Endothelial cell of umbilical vein (primary cell): Measurements from ENCODE around the gene OPTC. TPM values are rescaled to one million over a fixed set of nuclear protein-coding genes. Genes with fewer than 3 reads are reported as not detected.

ENCODE experiments used
- BruUV-seq: library from RNA; stranded (reverse); fragments of 400-500 nt; replicated peaks from 2 replicates; lab custom pipeline; 2021; lab: Mats Ljungman, UMichigan
- CTCF ChIA-PET: fragments of 300-600, 350-600 bp; sonication (Branson Sonifier 250); formaldehyde crosslinking; loops from one replicate; lab custom pipeline; 2021; ENCODE audit warnings: antibody characterized with exemption, inconsistent platforms; lab: Charles Lee
- POLR2A ChIA-PET: fragments of 300-600, 350-600 bp; sonication (Branson Sonifier 250); formaldehyde crosslinking; loops from one replicate; lab custom pipeline; 2021; ENCODE audit warnings: antibody characterized with exemption, inconsistent platforms; lab: Charles Lee
- DNase-seq: peaks from one replicate; pipeline ENCODE4 v3.0.0-alpha.2; 2011; ENCODE audit warnings: low read depth, low spot score
- FAIRE-seq: peaks from 2 replicates; lab custom pipeline; 2011; peaks lifted over from hg19 to GRCh38; lab: Jason Lieb, UNC
- H2AFZ ChIP-seq: 2 replicates; pipeline ENCODE4 v1.6.0; 2012; ENCODE audit warnings: low read depth, low read length, control low read depth, inconsistent platforms
- H3K27ac ChIP-seq: 2 replicates; pipeline ENCODE4 v1.5.1; 2011; ENCODE audit warnings: low read depth, mild to moderate bottlenecking, control low read depth, low read length, moderate library complexity; ENCODE audit not compliant: insufficient read depth
- H3K27me3 ChIP-seq, 2 experiments: 2 replicates each; pipeline versions ENCODE4 v1.6.0 to v1.6.1; 2011; ENCODE audit warnings: low read length in 2 of 2, mixed read lengths in 1 of 2; ENCODE audit not compliant: control insufficient read depth in 2 of 2, insufficient read depth in 2 of 2
- H3K36me3 ChIP-seq, 2 experiments: 2 replicates in 1 of 2; 3 replicates in 1 of 2; pipeline ENCODE4 v1.5.1; 2011; ENCODE audit warnings: low read length in 2 of 2, mild to moderate bottlenecking in 1 of 2, moderate library complexity in 1 of 2; ENCODE audit not compliant: control insufficient read depth in 2 of 2, insufficient read depth in 2 of 2; ENCODE audit errors: extremely low read depth in 1 of 2
- H3K4me1 ChIP-seq: 3 replicates; pipeline ENCODE4 v1.5.1; 2011; ENCODE audit warnings: mild to moderate bottlenecking, low read length; ENCODE audit not compliant: control insufficient read depth, insufficient read depth; ENCODE audit errors: extremely low read depth
- H3K4me2 ChIP-seq: 2 replicates; pipeline ENCODE4 v1.6.1; 2011; ENCODE audit warnings: low read length, control low read depth, mixed read lengths; ENCODE audit not compliant: insufficient read depth
- H3K4me3 ChIP-seq, 3 experiments: fragments of 200-600 bp in 1 of 3; sonication (generic), shearing (Covaris generic) in 1 of 3; replicated peaks in 1 of 3; 2 replicates each; pipeline ENCODE4 v1.5.1; 2011 to 2016; ENCODE audit warnings: control low read depth in 3 of 3, low read length in 3 of 3, mild to moderate bottlenecking in 2 of 3, inconsistent platforms in 1 of 3, low read depth in 1 of 3, moderate library complexity in 1 of 3; ENCODE audit not compliant: insufficient read depth in 1 of 3
- H3K79me2 ChIP-seq: 2 replicates; pipeline ENCODE4 v1.6.0; 2012; ENCODE audit warnings: low read length, inconsistent platforms; ENCODE audit not compliant: control insufficient read depth, insufficient read depth
- H3K9ac ChIP-seq: replicated peaks from 2 replicates; pipeline ENCODE3; 2011; ENCODE audit warnings: low read length, control low read depth; ENCODE audit not compliant: insufficient read depth; ENCODE audit errors: extremely low read depth
- H3K9me1 ChIP-seq: replicated peaks from 3 replicates; pipeline ENCODE4 v1.6.0; 2011; ENCODE audit warnings: mild to moderate bottlenecking, low read length; ENCODE audit not compliant: control insufficient read depth, insufficient read depth; ENCODE audit errors: extremely low read depth
- H3K9me3 ChIP-seq: replicated peaks from 2 replicates; pipeline ENCODE4 v1.5.1; 2012; ENCODE audit warnings: low read length, inconsistent platforms; ENCODE audit not compliant: control insufficient read depth, insufficient read depth
- H4K20me1 ChIP-seq: replicated peaks from 2 replicates; pipeline ENCODE3; 2011; ENCODE audit warnings: mild to moderate bottlenecking, low read length; ENCODE audit not compliant: control insufficient read depth, insufficient read depth; ENCODE audit errors: extremely low read depth
- CTCF ChIP-seq, 2 donors: IDR thresholded peaks; 1 replicate in 1 of 2; 2 replicates in 1 of 2; pipeline ENCODE4 v1.5.1; 2011; ENCODE audit warnings: low read length in 2 of 2, mild to moderate bottlenecking in 2 of 2, moderate library complexity in 2 of 2, control low read depth in 1 of 2, inconsistent platforms in 1 of 2, low read depth in 1 of 2; ENCODE audit not compliant: insufficient read depth in 1 of 2; ENCODE audit errors: extremely low read depth in 1 of 2
- FOS ChIP-seq: IDR thresholded peaks from 2 replicates; pipeline ENCODE4 v1.6.1; 2011; ENCODE audit warnings: mild to moderate bottlenecking, low read length, moderate library complexity, borderline replicate concordance; ENCODE audit not compliant: insufficient read depth
- GATA2 ChIP-seq: IDR thresholded peaks from 2 replicates; pipeline ENCODE4 v1.7.0; 2011; ENCODE audit warnings: low read depth, mild to moderate bottlenecking, moderate library complexity, mixed read lengths, low read length; ENCODE audit not compliant: insufficient read length, insufficient read depth
- JUN ChIP-seq: IDR thresholded peaks from 2 replicates; pipeline ENCODE4 v1.6.1; 2011; ENCODE audit warnings: borderline replicate concordance, low read depth; ENCODE audit not compliant: insufficient read length, insufficient read depth
- POLR2A ChIP-seq: IDR thresholded peaks from 2 replicates; pipeline ENCODE4 v1.6.1; 2012; ENCODE audit warnings: low read depth, mild to moderate bottlenecking, control low read depth, low read length
- POLR2AphosphoS5 ChIP-seq: IDR thresholded peaks from 2 replicates; pipeline ENCODE4 v1.6.1; 2012; ENCODE audit warnings: low read depth, mild to moderate bottlenecking, control low read depth, low read length, moderate library complexity; ENCODE audit not compliant: insufficient read depth
- dilution Hi-C: fragments of 300-500 bp; cut with MboI; formaldehyde crosslinking; loops from one replicate; pipeline ENCODE4 v1.15.0; 2019; ENCODE audit warnings: low sequenced_read_pairs; ENCODE audit not compliant: extremely low pct_ligation_motif_present
- intact Hi-C: fragments of 100-400 bp; cut with micrococcal nuclease; formaldehyde crosslinking; loops from one replicate; pipeline ENCODE4 v1.10.0; 2022
- polyA plus RNA-seq, 4 experiments: library from polyadenylated mRNA; depleted of rRNA in 3 of 4; stranded (reverse) in 3 of 4; unstranded in 1 of 4; fragments of >200 nt; gene quantifications; 2 replicates each; pipeline versions ENCODE4 v1.2.1 to v1.2.3, GENCODE V29; 2011 to 2012; ENCODE audit warnings: missing spikeins in 1 of 4
- total RNA-seq: library from RNA; stranded (reverse); gene quantifications from 2 replicates; pipeline ENCODE4 v1.2.3, GENCODE V29; 2021

Gene OPTC
- total and polyA plus RNA-seq, 2 donors (not counting 3 experiments of a cell fraction or from before 2014, with no cell fraction given) = not detected

- Histone ChIP-seq H3K36me3 (no peaks in the 10 kb centered on the region), H3K9me3 (no peaks in the 10 kb centered on the region), H3K27ac (no peak overlapping the region), H3K9ac (no peak overlapping the region), H3K9me1 (no peaks in the 10 kb centered on the region), H4K20me1 (no peaks in the 10 kb centered on the region), H3K27me3 (no peaks in the 10 kb centered on the region), H3K4me2 (no peak overlapping the region), H3K4me1 (peaks cover 7% of the 10 kb centered on the region), H3K4me3 (no peak overlapping the region), H3K79me2 (no peaks in the 10 kb centered on the region), H2AFZ (peak overlapping the region; percentile 14)
- intact Hi-C loops = no loop called here
- TF ChIP-seq JUN (peak; percentile 46), POLR2A (no peak), FOS (peak; percentile 43)
- no TSS peak for BruUV-seq
- CTCF ChIA-PET = interaction anchor here (1.0 to 2.3 kb wide), 4 partner anchors 10 to 182 kb away, joined by 3 to 8 read pairs (median 6); no protein-coding TSS in a partner anchor
- FAIRE-seq (peak; percentile 73), DNase-seq (peak; percentile 35)
- POLR2A ChIA-PET = no interaction called here
- dilution Hi-C loops = no loop called here
Measured at GRCh38 chr1:203520315-203520714, 26.4 kb downstream of the OPTC start.

GRCh38 chr1:203521074-203521794 is 27.3 kb downstream of the OPTC start:
- Histone ChIP-seq H3K9ac (no peak overlapping the region), H2AFZ (no peak overlapping the region), H4K20me1 (no peaks in the 10 kb centered on the region), H3K4me1 (peaks cover 7% of the 10 kb centered on the region), H3K4me2 (no peak overlapping the region), H3K27ac (no peak overlapping the region), H3K9me1 (no peaks in the 10 kb centered on the region), H3K27me3 (no peaks in the 10 kb centered on the region), H3K36me3 (no peaks in the 10 kb centered on the region), H3K79me2 (no peaks in the 10 kb centered on the region), H3K4me3 (no peak overlapping the region), H3K9me3 (no peaks in the 10 kb centered on the region)
- ChIA-PET CTCF (interaction anchor here (0.8 to 1.3 kb wide), 3 partner anchors 12 to 33 kb away, joined by 3 to 4 read pairs (median 3); no protein-coding TSS in a partner anchor), POLR2A (no interaction called here)
- intact Hi-C loops (no loop called here), dilution Hi-C loops (no loop called here)
- DNase-seq (no peak), FAIRE-seq (peak; percentile 35)
- TF ChIP-seq GATA2 (no peak), POLR2AphosphoS5 (no peak), JUN (no peak), CTCF (IDR thresholded peaks at IDR 0.05; ENCODE audit: extremely low read depth in 1 of 2, insufficient read depth in 1 of 2, low read depth in 1 of 2, low read length in 2 of 2) (no peak)
- BruUV-seq = no TSS peak
